DMS153 treated with DMSO at 0.1 percent for 48 hours (cell line): ENCODE results near the gene ZNF277.
"Not testable (repeated sequence)": the region's sequence is repeated elsewhere in the genome, so short reads cannot be mapped to it uniquely, and the experiment has no call there.

ENCODE experiments used
- DNase-seq: peaks from one replicate; lab custom pipeline; 2025; ENCODE audit not compliant: unreplicated experiment; lab: John Stamatoyannopoulos, UW

Gene ZNF277

GRCh38 chr7:112390167-112390566 is 183.7 kb downstream of the ZNF277 start:
- DNase-seq, result no peak

- DNase-seq, result not testable (repeated sequence)
Observed at GRCh38 chr7:112391079-112391821, 184.8 kb downstream of the ZNF277 start.

- DNase-seq, result peak; percentile 21
Observed at GRCh38 chr7:112391841-112392286, 185.4 kb downstream of the ZNF277 start.
